GM18498 (cell line): ENCODE results near the gene TNIK.
"Not testable (repeated sequence)": the region's sequence is repeated elsewhere in the genome, so short reads cannot be mapped to it uniquely, and the experiment has no call there.

Experiments used
- ATAC-seq: cut with Tn5 transposase; IDR thresholded peaks from one replicate; pipeline ENCODE4 v1.9.1; 2021; ENCODE audit warnings: mild to moderate bottlenecking, moderate library complexity; ENCODE audit not compliant: unreplicated experiment

Gene TNIK

DNA sequence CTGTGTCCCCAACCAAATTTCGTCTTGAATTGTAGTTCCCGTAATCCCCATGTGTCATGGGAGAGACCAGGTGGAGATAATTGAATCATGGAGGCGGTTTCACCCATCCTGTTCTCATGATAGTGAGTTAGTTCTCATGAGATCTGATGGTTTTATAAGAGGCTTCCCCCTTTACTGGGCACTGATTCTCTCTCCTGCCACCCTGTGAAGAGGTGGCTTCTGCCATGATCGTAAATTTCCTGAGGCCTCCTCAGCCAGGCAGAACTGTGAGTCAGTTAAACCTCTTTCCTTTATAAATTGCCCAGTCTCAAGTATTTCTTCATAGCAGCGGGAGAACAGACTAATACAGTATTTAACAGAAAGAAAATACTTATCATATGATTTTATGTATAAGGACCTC, 93.5 kb downstream of the TNIK start:
- not testable (repeated sequence) for ATAC-seq

DNA sequence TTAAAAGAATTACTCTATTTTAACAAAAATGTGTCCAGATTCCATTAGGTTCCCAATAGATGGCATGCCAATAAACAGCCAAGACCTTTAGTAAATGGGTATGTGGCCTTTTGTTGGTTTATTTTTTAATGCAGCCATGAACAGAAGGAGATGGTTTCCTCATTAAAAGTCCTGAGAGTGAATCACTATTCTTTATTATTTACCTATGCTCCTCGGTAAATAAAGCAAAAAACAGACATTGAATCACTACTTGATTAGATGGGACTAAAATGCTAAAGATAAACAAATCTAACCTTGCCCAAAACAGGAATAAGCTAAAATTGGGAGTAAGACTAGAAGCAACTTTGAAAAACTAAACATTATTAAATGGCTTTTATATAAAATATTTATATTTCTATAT, 94.2 kb downstream of the TNIK start:
- ATAC-seq, result no peak

DNA sequence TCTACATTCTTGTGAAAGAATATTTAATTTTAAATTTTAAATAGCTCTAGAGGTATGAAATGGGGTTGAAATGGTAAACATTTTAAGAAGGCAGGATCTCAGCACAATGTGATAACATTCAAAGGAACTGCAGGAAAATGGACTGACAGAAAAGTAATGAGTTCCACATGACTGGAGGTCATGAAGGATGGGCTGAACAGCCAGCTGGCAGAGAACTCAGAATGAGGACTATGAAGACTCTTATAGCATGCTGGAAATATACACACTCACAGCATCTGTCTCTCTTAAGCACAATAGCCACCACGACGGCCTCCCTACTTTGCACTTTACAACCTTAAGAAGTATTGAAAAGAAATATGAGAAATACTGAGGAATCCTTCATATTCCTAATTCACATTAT, 94.7 kb downstream of the TNIK start:
- ATAC-seq, result no peak

DNA sequence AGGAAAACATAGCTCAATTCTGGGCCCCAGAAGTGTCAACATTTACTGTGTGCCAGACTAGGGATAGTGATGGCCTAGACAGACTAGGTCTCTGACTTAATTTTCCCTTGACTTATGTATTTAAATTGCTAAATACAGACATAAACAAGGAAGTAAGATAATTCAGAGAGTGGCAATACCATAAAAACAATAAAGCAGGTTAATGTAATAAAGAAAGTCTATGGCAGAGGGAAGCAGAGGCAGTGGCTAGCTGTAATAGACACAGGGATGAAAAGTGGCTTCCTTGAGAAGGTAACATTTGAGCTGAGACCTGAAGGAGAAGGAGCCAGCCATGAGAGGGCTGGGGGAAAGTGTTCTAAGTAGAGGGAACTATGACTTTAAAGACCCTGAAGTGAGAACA, 95.7 kb downstream of the TNIK start:
- no peak for ATAC-seq

DNA sequence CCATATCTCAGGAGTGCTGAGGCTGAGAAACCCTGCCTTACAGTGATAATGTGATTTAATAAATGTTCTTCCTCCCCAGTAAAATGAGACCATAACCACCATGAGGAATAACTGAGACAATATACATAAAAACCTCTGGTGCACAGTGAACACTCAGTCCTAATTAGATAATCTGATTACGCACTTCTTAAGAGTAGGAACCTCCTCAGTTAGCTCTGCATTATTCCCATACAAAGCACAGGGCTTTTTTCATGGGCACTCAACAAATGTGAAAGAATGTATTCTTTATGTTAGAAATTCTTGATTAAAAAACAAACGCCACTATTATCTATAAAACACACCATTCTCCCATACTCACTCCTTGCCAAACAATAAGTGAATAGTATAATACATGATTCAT, 97.0 kb downstream of the TNIK start:
- ATAC-seq, result no peak

DNA sequence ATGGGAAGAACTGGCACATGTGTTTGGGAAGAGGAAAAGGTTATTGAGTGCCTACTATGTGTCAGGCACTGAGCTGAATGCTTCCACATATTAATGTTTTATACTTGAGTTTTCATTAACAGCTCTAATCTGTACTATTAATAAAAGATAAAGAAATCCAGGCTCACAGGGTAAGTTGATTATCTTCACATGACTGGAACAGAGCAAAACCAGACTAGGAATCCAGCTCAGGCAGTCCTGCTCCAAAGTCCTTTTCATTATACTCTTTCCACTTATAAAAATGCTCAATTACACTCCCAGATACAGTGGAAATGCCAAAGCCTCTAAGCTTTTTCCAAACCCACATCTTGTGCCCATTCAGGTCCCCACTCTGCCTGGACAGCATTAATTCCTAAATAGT, 97.6 kb downstream of the TNIK start:
- ATAC-seq, result no peak

DNA sequence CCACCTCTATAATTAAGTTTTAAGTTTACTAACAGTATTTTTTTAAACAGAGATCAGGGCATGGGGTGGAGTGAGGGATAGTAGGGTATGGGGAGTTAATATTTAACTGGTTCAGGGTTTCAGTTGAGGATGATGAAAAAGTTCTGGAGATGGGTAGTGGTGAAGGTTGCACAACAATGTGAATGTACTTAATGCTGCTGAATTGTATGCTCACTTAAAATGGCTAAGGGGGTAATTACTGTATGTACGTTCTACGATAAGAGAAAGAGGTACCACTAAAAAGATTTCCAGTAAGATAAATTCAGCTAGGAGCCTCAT, 101.4 kb downstream of the TNIK start:
- no peak for ATAC-seq

DNA sequence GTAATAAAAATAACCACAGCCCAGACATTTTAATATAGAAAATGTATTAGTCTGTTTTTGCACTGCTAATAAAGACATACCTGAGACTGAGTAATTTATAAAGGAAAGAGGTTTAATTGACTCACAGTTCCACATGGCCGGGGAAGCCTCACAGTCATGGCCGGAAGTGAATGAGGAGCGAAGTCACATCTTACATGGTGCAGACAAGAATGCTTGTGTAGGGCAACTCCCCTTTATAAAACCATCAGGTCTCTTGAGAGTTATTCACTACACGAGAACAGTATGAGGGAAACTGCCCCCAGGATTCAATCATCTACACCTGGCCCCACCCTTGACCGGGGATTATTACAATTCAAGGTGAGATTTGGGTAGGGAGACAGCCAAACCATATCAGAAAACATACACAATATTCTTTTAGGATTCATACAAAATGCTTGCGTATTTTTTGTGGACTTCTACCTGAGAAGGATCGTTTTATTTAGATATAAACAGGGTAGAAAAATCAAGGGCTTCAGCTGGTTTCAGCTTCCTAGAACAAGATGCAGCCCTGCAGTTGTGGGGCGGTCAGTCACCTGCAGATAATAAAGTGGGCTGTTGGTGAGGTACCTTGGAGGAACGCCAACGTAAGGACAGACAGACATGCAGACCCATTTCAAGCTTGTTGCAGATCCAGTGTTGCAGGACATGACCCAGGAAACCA, 101.9 kb downstream of the TNIK start:
- no peak for ATAC-seq

DNA sequence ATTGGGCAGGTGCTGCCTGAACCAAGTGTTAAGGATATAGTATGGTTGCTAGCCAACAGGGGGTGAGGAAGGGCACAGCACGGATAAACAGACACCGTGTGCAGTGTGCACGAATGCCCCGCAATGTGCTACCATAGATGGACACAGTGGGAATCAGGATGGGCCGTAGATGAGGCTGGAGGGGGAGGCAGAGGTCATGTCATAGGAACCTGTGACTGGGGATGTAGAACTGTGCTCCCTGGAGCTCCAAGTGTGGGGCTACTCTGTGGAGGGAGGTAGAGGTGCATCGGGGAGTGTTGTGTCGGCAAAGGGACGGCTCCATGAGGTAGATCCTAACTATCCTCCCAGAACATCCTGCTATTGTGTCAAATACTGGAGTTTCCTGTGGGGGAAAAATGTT, 102.5 kb downstream of the TNIK start:
- ATAC-seq, result no peak

DNA sequence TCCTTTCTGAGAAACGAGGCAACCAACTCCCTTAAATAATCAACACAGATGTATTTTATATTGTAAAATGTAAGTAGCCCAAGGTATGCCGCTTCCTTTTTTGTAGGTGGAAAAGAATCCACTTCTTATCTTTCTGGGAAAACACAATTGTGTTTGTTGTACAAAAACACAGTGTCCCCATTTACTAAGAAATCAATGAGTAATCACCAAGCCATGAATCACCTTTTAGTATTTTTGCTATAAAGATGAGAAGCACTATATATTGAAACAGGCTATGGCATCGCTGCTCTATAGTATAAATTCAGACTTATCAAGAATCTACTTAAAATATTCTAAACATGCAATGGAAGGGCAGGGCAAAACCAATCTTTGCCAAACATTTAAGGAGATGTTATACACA, 104.0 kb downstream of the TNIK start:
- no peak for ATAC-seq

DNA sequence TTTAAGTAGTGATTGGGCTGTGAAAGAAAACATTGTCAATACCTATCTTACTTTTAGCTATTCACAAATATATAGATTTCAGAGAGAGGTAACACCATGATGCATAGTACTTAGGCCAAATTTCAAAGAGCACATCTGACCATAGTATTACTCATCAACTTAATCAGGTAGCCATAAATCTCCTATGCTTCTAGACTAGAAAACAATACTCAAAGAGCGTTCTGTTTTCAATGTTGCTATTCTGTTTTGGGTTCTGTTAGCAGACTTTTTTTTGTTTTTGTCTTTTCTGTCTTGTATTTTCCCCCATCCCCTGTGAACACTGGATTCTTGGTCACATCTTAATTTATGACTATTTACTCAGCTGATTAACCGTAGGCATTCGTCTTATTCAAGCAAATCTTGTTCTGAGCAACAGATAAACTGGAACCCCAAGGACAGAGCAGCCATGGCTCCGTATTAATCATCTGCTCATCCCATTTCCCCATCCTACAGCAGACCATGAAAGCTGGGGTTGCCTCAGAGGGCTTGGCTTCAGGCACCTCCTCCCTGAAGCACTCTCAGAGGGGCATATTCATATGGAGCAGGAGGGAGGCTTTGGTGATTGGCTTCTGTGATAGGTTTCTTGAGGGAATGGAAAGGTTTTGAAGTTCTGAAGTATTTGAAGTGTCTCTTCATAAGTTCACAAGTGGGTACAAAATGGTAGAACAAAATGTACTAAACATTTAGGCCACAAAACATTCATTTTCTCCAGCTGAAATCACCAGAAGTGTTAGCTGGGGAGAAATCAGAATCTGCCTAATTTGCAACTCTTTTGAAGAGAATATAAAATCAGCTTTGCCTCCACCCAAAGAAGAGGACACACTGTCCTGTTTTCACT, 105.3 kb downstream of the TNIK start:
- no peak for ATAC-seq

DNA sequence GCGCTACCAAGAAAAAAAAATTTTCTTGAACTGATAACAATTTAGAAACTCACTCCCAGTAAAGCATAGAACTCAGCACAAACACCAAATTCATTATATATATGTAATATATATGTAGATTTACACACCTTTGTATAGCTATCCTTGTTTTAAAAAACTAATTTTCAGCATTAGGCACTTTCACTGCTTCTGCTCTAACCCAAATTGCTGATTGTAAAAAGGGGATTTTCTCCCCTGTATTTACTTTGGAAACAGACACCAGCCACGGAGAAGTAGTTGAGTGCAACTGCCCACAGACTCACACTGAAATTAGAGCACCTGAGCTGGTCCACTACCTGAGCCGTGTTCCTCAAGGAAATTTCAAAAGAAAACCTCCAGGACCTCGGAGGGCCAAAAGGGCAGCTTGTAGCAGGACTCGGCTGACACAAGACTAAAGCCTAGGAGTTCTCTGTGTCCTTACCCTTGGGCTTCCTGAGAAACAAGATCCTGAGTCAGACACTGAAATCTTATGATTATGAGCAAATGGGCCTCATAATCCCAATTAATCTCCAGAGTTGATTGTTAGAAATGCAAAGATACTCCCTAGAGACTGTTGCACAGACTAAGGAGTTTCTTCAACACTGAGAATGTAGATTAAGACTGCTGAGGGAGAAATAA, 106.0 kb downstream of the TNIK start:
- ATAC-seq, result no peak

DNA sequence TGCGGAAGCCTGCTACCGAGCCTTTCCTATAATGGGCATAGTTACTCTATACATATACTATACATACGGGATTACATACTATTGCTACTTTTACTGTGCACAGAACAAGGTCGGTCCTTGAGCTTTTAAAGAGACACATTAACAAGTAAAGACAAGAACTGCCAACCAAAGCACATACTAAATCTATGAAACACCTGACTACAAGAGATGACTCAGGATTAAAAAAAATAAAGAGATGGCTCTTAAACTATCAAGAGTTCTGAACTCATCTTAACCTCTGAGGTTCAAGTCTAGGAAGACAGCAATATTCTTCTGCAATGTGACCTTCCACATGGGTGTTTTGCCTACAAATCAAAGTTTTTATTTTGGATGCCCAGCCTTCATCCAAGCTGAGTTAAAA, 106.8 kb downstream of the TNIK start:
- no peak for ATAC-seq

DNA sequence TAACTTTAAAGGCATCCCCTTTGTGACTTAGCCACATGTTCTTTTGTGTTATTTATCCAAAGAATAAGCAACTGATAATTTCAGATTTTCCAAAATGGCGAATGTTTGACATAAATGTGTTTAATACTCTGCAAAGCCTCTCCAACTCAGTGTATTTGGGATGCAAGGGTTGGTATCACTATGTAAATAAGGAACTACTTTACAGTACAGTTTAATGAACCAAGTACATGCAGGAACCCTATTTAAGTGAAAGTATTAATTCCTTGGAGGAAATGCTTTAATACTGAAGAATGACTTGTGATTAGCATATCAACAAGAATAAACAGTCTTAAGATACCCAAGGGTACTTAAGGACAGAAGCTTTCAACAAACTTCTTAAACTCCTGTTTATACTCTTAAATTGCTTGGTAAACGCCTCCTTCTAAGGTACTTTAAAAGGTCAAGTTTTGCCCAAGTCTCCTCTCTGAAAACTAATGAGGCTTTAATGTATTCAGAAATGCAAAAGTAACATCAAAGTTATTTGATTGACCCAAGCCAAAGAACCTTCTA, 107.7 kb downstream of the TNIK start:
- no peak for ATAC-seq

DNA sequence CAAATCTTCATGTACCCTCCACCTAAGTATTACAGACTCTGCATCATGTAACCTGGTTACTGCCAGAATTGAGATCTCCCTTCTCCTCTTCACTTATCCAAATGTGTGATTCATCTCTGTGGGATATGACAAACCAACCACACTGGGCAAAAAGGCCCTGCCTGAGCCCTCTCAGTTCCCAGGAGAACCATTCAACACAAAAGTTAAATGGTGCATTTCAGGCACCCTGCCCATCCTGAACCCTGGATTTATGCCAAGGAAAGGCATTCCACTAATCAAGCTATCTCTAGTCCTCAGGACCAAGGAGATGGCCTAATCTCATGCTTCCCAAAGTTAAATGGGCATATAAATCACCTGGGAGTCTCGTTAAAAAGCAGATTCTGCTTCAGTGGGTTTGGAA, 108.5 kb downstream of the TNIK start:
- ATAC-seq, result no peak

DNA sequence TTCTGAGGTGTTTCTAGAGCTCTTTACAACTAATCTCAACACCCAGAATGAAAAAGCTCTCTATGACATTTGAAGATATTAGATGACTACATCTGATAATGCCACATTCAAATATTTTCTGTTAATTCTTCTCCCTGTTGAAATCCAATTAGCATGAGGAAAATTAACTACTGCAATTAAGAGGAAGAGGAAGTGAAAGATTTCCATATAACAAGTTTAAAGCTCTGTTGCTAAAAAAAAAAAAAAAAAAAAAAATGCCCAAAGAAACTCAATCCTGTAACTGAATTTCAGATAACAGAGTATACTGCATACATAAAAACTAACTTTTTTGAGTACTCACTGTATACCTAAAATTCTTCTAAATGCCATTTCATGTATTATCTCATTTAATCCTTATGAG, 109.8 kb downstream of the TNIK start:
- no peak for ATAC-seq

DNA sequence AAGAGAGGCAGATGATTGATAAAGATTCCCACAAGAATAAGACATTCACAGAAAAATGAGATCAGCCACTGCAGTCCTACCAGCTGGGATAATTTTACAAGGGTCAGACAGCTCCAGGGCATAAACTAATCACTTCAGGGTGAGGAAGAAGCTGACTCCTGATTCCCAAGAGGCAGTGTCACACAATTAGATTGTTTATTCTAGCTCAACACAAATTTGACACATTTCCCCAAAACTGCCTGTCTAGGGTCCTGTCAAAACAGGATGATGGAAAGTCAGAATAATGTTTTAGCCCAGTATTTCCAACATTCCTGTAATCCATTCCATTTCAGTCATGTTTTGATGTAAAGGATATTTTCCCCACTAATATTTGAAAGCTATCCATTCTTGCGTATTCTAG, 110.8 kb downstream of the TNIK start:
- ATAC-seq, result no peak

DNA sequence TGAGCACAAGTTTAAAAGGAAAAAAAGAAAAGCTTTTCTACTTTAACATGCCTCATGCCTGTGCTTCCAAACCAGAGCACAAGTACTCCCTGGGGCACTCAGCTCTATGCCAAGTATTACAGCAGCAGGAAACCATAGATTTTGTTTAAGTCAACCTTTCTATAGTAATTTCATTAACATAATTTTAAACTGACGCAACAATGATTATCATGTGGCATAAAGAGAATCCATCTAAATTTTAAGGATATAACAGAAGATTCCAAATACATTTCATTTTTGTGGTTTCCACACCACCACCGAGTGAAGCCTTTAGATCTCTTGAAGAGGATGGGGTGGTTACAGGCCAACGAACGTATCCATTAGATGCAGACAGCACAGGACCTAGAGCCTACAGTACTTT, 112.1 kb downstream of the TNIK start:
- peak; percentile 10 for ATAC-seq

DNA sequence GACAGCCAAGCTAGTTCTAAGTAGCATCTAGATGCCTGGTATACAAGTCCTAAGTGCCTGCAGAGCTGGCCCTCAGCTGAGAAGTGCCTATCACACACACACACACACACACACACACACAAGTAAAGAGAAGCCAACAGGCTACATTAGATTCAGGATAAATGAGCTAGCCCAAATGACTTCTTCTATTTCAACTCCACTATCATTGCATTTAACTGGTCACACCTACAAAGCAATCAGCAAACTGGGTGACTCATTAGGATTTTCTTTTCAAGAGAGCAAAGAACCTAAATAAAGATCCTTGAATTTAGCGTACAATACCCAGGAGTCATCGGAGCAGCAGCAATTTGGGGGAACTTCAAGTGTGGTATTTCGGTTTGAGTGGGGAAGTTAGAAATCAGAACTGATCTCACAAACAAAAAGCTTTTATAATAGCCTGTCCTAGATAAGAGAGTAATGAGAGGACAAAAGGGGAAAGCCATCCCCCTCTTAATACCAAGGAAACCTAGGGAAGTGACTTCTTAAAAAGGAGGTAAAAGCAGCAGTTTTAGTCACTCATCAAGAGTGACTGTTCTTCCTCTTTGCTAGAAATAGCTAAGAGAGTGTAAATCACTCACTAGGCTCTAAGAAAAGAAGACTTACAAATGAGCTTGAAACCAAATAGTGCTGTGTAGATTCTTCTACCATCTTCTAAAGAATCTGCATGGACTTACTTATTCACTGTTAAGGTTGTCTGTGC, 112.7 kb downstream of the TNIK start:
- peak; percentile 71 for ATAC-seq

DNA sequence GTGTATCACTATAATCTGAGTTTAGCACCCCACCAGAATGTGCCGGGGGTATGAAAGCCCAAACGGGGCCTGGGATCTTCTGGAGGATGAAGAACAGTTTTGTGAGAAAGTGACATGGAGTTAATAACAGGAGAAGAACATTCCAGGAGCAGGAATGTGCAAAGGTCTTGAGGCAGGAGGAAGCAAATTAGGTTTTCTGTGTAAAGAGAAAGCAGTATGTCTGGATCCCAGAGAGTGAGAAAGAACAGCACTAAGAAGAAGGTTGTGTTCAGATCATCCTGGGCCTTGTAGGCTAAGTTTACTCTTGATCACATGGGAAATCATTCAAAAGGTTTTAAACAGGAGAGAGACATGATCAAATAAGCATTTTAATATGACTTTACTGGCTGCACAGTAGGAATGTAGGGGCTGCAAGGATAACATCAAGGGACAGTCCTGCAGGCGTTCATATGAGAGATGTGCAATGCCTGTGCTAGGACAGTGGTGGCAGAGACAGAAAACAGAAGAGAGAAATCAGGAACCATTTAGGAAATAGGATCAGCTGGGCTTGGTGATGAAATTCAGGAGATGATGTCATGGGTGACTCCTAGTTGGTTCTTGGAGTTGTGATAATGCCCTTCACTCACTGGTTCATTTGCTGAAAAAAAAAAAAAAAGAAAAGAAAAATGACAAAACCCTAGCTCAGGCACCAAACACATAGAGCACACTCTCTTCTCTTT, 113.5 kb downstream of the TNIK start:
- ATAC-seq, result peak; percentile 8

DNA sequence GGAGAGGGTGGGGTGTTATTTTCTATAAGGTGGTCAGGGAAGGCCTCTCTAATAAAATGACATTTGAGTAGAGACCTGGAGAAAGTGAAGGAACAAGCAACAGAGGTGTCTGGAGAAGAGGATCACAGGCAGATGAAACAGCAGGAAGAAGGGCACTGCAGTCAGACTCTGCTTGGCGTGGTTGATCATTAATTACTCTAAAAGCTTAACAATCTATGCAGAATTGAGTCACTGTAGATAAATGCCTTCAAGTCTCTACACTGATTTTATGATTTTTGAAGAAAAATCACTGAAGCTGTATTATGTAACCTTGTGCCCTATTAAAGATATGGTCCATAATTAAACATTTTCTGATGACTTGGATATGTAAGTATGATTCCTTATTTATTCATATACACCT, 114.2 kb downstream of the TNIK start:
- ATAC-seq, result no peak
